Stimulated activated naive CD4-positive, alpha-beta T cell (primary cell): ENCODE measurements around the gene ARF1.

Experiments
- DNase-seq, 6 experiments: peaks; one replicate each; lab custom pipeline; 2025; lab: John Stamatoyannopoulos, UW

ARF1 gene

DNA sequence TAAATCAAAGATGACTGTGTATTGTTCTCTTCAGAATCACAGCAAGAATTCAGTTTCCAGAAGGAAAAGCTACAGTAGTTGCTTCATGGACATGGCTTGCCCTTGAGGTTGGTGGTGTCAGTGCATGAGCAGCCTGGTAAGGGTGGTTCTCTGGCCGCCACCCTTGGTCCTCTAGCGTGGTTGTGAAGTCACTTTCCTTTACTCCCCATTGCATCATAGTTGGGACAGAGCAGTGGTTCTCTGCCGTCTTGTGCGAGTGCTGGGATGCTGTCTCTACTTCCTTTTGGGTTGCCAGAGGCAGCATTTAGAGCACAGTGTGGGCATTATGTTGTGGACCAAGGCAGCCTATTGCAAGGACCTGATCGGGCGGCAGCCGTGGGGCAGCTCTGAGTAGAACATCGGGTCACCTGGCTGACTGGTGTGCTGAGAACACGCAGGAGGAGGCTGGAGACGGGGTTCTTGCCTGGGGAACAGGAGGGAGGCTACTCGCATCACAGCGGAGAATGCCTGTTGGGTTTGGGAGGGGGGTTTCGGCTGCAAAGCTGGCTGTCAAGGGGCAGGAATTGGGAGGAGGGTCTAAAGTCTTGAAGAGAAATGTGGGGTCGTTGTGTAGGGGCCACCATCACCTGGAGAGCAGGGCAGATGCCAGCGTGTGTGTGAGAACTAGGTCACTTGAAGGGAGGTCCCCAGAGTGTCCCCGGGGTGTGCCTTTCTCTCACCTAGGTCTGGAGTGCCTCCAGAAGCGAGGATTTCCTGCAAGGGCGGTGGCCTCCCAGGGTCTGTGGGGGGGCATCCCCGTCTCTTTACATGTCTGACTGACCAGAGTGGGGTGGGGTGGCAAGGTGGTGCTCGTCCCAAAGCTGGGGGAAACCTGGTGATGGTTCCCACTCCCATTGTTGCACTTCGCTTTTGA lies 6.3 kb downstream of the ARF1 start:
- DNase-seq = no peak

DNA sequence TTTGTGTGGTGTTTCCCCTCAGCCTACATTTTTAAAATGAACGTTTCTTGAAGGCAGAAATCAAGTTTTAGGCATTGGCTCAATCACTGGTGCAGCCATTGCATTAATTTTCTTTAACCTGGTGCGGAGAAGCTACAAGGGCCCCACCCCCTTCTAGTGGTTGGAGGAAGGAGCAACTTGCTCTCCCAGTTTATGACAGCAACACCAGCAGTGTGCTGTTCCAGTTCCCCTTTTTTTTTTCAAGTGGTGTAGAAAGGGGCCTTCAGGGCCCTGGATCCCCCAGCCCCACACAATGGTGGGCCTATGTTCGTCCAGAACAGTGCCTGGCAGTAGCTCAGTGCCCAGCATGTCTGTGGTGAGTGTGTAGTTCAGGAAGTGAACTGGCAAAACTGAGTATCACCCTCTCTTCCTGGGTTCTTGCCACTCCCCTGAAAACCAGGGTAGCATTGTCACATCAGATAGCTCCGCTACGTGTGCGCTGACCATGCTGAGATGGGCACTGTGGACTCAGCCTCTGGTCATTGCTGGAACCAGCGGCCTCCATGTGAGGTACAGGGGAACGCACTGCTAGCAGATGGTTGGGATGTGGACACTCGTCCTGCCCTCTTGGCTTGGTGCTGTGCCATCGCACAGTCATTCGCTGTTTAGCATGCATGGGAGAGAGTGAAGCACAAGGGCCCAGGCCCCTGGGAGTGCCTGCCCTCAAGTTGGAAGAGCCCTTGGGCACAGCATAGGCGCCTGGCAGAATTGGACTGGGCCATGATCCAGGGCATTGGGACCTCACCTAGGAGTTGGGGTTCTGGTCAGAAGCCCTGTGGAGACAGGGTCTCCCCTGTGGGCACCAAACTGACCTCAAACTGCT lies 7.2 kb downstream of the ARF1 start:
- no peak for DNase-seq

DNA sequence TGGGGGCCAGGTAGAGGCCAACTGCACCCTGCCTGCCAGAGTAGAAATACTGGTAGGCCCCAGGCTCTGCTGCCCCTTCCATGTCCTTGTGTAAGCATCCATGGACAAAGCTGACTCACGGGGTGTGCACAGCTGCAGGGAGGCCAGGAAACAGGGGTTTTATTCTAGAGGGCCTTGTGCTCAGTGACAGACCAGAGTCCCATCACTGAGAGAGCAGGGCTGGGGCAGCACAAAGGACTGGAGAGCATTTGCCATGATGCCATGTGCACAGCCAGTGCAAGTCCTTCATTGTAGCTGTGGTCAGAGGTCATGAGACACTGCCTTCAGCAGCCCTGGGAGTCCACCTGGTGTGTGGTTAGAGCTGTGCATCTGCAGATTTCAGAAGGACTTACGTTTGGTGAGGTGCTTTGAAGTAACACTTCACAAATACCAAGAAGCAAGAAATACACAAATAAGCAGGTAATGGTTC lies 8.1 kb downstream of the ARF1 start:
- no peak for DNase-seq

DNA sequence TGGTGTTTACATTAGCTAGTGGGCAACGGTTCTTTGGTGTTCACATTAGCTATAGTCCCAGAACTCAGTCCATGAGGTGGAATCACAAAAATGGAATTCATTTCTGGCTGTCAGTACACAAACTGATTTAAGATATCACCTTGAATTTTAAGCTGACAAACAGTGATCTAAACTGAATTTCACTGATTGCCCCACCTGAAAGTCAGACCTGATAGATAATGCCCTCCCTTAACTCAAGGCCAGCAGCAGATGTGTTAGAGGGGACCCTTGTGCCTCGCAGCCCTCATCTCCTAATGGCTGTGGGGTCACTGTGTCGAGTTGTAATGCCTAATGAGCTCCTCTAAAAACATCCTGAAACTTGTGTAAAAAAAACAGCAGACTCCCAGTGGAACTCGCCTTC lies 8.6 kb downstream of the ARF1 start:
- DNase-seq = no peak

DNA sequence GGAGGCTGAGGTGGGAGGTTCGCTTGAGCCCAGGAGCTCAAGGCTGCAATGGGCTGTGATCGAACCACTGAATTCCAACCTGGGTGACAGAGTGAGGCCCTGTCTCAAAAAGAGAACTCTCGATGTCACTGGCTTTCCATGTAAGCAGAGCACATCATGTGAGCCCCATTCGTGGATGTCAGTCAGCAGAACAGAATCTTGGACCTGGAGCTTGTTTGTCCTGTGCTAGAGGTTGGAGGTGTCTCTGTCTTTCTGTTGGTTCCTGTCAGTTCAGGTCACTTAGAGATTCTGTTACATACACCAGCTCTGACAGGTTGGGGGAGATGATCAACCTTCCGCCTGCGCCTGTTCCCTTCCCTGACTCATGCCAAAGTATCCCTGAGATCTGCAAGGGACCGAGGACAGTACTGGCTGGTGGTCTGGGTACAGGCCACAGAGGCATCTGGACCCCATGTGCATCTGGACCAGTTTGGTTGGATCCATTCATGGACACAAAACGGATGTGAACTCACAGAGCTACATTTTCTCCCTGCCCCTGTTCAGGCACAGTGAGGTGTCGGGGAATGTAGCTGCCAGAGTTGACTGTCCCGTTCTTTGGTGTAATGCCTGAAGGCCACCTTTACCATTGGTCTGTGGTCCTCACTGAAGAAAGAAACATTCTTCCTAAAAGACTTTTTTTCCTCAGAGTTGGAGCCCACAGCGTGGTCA lies 10.0 kb downstream of the ARF1 start:
- DNase-seq = no peak

DNA sequence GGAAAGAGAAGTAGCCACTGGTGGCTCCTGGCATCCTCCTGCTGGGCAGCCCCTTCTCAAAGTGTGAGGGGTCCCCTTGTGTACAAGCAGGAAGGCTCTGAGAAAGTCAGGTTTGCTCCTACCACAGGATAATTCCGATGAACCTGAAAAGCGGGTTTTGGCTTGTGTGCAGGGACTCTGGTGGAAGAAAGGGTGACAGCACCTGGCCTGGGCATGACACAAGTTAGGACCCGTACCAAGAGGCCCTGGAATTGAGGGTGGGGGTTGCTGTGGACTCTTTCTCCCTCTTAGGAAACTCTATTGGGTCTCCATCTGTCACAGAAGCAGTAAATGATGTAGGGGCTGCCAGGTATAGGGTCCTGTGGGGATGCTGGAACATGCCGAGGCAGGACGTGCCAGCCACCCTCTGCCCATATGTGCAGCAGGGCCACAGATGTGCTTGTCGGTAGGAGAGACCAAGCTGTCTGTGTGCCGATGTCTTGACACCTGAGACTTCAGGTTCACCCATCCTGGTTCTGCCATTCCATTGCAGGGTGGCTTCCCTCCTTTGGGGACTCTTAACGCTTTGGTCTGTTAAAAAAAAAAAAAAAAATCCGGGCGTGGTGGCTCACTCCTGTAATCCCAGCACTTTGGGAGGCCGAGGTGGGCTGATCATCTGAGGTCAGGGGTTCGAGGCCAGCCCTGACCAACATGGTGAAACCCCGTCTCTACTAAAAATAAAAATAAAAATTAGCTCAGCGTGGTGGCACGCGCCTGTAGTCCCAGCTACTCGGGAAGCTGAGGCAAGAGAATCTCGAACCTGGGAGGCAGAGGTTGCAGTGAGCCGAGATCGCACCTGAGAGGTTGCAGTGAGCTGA lies 10.8 kb downstream of the ARF1 start:
- no peak for DNase-seq

DNA sequence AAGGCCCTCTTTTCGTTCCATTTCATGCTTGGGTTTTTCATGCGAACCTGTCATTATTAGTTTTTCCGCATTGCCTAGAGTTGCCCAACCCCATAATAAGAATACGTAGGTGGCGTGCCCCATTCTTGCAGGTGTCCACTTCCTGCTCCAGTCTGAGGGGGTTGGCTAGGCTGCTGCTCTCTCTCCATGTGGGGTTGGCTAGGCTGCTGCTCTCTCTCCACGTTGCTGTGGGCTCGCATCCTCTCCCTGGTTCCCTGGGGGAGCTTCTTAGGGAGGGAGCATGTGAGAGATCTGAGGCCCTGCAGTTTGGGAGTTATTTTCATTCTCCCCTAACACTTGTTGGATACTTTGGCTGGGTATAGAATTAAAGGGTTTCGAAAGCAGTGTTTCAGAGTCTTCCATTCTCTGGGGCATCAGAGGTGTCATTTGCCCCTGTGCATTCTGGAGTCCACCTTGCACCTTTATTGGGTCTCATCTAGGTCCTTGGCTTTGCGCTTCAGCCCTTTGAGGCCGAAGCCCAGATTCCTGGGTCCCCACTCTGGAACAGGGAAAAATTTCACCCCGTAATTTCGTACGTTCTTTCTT lies 12.0 kb downstream of the ARF1 start:
- no peak for DNase-seq

DNA sequence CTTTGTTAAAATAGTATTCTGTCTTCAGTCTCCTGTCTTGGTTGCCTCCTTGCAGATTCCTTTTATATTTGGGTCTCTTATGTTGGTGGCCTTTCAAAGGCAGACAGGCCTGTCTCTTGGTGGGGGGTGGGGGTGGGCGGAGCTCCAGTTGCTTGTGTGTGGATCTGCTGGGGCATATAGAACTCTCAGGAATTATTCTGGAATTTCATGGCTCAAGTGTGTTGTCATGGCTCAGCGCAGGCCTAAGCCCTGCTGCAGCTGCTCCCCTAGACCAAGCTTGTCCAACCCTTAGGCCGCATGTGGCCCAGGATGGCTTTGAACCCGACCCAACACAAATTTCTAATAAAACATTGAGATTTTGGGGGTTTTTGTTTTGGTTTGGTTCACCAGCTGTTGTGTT lies 12.7 kb downstream of the ARF1 start:
- DNase-seq = no peak

DNA sequence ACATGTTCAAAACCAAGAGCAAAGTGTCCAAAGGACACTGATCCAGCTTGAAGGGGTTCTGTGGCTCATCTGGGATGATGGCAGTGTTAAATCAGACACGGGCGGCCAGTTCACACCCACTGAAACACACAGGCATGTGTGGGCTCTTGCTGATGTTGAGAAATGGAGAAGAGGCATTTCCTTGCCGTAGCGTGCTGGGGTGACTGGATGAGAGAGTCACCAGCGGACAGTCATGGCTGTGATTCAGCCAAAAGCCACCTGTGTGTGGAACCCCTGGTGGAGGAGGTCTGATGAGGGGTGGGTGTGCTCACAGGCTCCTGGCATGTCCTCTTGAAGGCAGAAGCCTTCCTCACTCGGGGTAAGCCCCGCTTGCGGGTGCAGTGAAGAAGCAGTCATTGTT lies 13.4 kb downstream of the ARF1 start:
- no peak for DNase-seq

DNA sequence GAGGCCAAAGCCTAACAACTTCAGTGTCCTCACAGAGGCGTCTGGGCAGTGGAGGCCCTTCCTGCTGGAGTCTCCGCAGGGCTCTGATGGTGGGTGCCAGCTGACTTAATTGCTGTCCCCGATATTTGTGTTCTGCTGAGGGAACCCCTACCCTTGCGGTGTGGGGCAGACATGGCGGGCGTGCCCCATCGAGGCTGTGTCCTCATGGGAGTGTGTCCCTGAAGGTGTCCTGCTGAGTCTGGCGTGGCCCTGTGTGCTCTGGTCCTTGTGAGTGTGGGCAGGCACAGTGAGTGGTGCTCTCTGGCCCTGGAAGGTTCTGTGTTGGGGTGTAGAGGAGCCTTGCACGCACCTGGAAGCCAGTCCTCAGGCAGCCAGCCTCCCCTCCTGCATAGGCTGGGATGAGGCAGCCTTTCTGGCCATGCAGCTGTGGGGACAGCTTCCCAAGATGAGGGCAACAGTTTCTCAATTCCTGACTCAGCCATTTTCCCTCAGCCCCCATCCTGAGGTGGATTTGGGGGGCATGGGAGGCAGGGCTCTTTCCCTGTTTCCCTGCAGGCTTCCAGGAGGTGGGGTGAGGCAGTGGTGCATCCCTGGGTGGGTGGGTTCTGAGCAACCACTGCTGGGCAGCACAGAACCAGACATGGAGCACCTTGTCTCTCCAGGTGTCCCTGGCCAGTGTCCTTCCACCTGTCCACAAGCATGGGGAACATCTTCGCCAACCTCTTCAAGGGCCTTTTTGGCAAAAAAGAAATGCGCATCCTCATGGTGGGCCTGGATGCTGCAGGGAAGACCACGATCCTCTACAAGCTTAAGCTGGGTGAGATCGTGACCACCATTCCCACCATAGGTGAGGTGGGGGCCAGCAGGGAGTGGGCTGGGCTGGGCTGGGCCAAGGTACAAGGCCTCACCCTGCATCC lies 14.2 kb downstream of the ARF1 start:
- no peak for DNase-seq

DNA sequence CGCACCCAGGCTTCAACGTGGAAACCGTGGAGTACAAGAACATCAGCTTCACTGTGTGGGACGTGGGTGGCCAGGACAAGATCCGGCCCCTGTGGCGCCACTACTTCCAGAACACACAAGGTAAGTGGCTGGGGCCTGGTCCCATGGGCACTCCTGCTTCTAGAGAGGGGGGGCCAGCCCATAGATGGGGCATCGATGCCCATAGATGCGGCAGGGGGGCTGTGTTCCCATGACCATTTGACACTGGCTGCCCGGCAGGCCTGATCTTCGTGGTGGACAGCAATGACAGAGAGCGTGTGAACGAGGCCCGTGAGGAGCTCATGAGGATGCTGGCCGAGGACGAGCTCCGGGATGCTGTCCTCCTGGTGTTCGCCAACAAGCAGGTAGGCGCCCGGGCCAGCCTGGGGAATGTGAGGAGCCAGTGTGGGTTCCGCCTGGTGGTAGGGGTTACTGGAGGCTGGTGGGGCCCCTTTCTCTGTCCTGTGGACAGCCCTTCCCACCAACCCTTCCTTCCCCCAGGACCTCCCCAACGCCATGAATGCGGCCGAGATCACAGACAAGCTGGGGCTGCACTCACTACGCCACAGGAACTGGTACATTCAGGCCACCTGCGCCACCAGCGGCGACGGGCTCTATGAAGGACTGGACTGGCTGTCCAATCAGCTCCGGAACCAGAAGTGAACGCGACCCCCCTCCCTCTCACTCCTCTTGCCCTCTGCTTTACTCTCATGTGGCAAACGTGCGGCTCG lies 15.0 kb downstream of the ARF1 start:
- no peak for DNase-seq

DNA sequence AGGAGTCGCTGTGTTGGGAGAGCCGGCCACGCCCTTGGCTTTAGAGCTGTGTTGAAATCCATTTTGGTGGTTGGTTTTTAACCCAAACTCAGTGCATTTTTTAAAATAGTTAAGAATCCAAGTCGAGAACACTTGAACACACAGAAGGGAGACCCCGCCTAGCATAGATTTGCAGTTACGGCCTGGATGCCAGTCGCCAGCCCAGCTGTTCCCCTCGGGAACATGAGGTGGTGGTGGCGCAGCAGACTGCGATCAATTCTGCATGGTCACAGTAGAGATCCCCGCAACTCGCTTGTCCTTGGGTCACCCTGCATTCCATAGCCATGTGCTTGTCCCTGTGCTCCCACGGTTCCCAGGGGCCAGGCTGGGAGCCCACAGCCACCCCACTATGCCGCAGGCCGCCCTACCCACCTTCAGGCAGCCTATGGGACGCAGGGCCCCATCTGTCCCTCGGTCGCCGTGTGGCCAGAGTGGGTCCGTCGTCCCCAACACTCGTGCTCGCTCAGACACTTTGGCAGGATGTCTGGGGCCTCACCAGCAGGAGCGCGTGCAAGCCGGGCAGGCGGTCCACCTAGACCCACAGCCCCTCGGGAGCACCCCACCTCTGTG lies 15.9 kb downstream of the ARF1 start:
- no peak for DNase-seq

DNA sequence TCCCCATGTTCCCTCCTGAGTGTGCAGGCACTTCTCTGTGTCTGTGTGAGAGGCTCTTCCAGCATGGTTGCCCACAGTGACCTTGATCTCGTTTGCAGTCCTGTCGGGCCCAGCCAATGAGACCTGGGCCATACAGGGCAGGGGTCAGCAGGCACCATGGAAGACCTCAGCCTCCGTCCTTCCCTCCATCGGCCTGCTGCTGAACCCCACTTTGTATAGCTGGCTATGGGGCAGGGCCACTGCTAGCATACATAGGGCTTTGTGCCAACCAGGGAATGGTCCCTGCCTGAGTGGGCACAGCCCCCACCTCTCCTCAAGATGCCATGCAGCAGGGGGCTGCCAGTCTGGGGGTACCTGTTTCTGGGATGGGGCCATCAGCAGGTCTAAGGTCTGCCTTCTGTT lies 16.8 kb downstream of the ARF1 start:
- DNase-seq = no peak

DNA sequence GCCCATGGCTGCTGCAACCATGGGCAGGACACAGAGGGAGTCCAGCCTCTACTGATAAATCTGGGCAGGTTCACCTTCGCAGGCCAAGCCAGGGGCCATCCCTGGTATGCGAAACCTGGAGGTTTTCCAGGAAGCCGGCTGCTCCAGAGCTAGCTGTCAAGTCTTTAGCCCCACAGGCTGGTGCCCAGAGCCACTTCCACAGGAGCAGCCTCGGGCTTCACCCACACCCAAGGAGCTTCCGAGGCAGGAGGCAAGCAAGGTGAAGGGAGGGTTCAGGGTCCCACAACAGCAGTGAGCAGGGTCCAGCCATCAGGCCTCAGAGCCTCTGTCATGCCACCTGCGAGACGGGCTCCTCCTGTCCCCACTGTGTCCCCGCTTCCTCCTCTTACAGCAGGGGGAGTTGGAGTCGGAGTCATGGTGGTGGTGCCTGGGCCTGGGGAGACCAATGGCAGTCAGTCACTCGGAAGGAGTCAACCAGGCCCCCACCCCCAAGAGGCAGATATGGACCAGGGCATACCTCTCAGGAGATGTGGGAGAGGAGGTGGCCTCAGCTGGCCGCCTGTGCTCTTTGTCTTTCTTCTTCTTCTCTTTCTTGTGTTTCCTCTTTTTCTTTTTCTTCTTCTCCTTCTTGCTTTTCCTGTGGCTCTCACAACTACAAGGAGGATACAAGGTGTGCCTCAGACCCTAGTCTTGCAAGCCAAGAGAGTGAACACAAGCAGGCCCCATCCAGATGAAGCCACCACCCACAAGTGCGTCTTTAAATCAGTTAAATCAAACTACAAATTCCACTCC lies 18.5 kb downstream of the ARF1 start:
- no peak for DNase-seq

DNA sequence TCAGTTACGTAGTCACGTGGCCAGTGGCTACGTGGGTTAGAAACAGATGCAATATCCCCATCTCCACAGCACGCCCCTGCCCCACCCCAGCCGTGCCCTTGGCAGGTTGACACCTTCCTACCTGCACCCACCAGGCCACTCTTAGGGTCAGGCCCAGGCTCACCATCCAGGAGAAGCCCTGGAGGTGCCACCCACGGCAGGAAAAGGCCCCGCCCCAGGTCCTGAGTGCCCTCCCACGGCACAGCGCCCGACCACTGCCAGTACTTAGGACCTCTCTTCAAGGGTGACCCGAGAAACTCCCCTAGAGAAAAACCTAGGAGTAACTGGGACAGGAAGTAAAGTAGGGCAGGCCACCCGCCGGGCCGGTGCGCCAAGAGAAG lies 19.1 kb downstream of the ARF1 start:
- no peak for DNase-seq

DNA sequence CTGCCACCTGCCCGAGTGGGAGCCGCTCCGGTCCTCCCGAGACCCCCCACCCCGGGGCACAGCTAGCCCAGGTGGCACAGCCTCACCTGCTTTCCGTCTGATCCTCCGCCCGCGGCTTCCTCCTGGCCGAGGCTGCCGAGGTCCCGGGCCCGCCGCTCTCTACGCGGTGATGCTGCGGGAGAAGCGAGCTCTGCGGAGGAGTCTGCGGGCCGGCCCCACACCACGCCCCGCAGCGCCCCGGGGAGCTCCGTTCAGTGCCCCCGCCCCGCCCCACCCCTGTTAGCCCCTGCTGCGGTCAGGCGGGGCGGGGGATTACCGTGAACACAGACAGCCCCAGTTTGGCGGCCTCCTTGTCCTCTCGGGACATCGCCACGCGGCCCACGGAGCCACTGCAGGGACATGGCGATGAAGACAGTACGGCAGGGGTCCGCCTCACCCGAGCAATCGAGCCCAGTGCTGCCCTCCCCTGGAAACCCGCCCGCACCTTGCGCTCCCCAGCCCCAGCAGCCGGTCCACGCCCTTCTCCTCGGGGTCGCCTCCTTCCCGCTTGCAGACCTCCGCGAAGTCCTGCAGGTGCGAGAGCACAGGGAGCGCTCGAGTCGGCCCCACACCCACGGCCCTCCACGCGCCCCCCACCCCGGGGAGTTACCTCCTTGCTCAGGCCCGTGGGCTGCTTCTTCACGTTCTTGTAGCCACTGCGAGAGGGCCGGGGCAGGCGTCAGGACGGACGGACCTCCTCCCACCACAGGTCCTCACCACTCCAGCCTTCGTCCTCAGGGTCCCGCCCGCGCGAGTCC lies 19.7 kb downstream of the ARF1 start:
- peak in 5 of 6 experiments; percentile 48 to 64 (median 62) for DNase-seq
